HG02884 (cell line): ENCODE measurements around the gene CABCOCO1.

Experiments
- ATAC-seq: cut with Tn5 transposase; IDR thresholded peaks from one replicate; pipeline ENCODE4 v1.9.1; 2021; ENCODE audit warnings: mild to moderate bottlenecking, moderate library complexity; ENCODE audit not compliant: unreplicated experiment

Gene CABCOCO1

DNA sequence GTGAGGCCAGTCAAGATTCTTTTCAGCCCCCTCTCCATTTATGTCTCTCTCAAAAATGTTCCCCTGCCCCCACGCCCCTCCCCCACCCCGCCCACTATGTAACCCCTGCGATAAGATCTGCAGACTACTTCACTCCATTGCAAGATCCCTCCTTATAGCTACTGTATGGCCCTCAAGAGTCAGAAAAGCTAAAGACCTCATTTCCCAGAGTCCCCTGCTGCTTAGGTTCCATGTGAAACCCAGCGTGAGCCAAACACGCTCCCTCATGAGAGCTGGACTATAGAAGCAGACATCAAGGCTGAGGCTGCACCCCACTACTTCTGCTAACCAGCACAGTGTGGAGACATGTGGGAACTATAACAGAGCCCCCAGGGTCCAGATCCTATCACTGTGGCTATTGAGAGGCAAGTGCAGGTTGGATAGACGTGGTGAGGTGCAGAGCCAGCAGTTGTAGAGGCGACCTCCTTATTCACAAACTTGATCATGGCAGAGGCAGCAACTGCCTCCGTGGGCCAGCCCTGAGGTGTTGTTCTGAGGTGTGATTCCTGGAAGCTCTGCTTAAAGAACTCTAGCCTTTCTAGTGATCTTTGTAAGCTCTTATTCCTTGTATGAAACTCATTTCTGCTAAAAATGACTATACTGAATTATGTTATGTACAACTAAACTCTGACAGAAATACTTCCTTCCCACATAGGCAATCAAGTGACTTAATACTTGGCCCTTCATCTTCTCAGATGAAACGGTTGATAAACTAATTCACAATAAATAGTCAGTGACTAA, 121.8 kb downstream of the CABCOCO1 start:
- no peak for ATAC-seq

DNA sequence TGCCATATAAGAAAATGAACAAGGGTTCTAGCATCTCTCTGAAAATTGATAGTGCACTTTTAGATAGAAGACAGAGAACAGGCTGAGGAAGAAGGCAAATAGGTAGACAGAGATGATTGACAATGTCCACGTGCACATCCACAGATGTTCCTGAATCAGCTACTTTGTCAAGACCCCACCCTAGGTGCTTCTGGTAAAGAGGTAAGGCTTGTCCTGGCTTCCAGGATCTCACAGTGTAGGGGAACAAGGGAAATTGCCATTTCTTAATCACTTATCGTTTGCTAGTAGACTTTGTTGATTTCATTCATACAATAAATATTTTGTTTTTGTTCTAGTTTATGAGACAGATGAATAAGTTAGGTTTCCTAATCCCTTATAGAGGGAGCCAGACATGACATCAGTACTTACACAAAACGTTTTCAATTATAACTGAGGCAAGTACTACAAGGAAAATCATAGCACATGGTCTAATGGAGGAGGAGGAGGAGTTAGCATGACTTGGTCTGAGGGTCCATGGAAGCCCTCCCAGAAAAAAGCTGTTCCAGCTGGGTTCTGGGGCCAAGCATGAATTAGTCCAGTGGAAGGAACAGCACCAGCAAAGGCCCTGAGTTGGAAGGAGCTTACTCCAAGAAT, 122.9 kb downstream of the CABCOCO1 start:
- no peak for ATAC-seq

DNA sequence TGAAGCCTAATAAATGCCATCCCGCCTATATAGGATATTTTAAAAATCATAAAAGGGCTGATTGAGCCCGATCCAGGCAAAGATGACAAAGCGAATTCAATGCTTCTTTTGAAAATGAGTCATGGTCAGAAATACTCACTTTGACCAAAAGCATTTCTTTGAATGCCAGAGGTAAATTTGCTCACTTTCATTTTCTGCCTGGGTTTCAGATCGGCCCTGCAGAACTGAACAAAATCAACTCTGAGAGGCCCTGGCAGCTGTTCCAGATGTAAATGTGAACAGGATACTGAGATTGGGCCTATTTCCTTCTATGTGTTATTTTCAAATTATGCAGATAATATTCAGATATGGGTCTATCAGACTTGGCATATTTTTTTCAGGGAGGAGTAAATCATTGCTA, 124.0 kb downstream of the CABCOCO1 start:
- peak; percentile 99 for ATAC-seq

DNA sequence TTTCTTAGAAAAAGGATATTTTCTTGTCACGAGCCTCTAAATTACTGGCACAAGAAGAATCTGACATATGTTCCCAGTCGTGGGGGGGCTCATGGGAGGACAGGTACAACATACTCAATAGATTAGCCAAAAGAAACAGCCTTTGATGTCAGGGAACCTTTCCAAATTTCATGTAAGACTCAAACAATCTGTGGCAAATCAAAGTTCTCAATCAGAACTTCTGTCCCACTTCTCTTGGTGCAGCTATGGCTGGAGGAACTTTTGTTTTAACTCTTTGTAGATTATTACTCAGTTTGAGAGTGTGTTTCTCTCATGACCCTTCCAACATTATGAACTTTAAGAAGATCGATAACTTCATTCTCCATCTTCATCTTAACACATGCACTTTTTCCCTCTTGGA, 124.4 kb downstream of the CABCOCO1 start:
- no peak for ATAC-seq

DNA sequence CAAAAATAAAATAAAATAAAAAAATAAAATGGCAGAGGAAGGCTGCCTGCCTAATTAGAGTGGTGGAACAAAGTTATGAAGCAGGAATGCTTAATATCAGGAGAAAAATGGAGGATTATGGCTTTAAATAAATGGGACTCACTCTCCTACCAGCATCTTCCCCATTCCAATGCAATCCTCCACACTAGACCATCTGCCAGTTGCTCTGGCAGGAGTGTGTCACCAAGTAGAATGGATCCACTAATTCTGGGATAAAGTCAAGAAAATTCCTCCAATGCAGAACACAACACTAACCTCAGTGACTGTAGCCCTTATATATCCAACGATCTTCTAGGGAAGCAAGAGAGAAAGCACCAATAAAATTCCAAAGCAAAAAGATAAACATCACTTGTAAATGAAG, 126.3 kb downstream of the CABCOCO1 start:
- no peak for ATAC-seq

DNA sequence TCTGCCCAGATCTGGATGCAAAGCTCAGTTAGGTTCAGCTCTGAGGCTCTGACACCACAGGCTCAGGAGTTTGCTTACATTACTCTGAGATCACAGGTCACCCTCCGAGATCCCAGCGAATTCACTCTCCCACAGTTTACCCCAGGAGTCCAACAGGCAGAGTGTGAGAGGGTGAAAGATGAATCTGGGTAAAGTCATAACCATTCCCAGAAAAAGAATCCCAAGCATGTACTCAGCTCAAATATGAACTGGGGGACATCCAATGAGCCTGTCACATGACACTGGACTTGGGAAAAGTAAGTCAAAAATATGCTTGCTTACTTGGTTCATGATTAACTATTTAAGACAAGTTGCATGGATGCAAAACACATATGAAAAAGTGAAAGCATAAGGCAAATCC, 128.5 kb downstream of the CABCOCO1 start:
- no peak for ATAC-seq

DNA sequence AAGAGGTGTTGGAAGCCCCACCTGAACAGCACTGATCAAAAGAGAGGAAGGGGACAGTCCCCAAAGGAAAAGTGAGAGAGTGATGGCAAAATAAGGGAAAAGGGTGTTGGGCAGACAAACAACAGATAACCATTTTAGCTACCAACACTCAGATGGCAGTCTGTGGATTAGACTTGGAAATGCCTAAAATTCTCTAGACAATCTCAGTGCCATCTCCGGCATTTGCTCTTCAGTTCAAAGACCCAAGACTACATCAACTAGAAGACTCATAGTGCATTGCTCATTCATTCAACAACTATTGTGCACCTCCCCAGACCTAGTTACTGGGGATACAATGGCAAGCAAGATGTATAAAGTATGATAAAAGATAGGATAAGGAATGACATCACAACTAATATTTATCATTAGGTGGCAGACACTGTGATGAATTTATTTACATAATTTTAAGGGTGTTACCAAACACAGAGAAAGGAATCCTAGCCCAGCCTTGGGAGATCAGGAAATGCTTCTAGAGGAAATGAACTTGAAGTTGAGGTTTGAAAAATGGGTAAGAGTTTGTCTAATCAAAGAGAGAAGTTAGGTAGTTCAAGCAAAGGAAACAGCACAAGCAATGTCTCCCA, 129.5 kb downstream of the CABCOCO1 start:
- no peak for ATAC-seq

DNA sequence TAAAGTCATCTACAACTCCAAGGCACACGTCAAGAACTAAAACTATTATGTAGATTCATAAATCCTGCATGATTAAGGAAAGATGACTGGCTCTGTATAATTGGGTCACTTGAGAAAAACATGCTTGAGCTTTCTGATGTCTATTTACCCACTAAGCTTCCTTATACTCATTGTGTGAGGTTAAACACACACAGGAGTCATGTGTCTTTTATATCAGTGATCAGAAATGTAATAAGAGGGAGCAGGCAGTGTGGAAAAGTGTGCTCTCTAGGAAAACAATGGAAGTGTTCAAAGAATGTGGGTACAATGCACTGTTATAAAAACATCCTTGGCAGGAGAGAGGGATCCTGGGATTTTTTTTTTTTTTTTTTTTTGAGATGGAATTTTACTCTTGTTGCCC, 130.2 kb downstream of the CABCOCO1 start:
- no peak for ATAC-seq

DNA sequence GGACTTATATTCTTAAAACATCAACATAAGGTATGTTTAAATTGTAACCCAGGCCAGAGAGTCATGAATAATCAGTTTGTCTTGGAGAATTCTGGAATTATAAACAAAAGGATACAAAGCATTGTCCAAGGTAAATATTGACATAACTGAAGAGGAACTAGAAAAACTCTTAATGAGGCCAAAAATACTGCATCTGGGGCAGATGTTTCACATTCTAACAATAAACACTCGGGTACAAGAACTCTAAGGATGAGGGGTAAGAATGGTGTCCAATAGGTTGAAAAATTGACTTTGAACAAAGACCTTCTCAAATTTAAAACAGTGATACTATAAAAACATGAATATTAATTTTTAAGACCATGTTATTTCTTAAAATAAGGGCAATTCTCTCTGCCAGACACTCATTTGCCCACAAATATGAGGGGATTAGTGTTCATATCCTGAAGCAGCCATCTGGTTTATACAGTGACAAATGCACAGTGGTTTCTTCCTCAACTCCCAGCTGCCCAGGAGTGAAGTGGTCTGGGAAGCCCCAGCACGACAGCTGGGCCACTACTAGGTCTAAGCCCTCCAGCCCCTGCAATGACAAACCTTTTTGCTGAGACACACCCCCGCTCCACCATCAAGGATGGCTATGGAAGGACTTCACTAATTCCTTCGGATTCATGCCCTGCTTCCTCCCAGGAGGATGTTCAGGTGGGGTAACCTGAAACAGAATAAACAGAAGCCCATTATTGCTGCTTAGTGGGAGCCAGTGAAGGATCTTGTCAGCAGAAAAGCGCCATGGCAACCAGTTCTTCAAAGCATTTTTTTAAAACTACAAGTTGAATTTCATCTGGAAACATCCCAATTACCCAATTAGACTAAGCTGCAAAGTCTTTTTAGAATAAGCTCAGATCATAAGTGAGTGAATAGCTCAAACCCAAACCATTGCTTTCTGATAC, 131.3 kb downstream of the CABCOCO1 start:
- no peak for ATAC-seq

DNA sequence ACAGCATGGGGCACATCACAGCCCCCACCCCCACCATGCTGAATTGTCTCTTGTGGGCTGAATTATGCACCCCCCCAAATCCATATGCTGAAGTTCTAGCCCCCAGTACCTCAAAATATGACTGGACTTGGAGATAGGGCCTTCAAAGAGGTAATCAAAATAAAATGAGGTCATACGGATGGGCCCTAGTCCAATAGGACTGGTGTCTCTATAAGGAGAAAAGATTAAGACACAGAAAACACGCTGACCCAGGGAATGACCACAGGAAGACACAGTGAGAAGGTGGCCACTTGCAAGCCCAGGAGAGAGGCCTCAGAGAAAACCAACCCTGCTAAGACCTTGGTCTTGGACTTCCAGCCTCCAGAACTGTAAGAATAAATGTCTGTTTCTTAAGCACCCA, 132.4 kb downstream of the CABCOCO1 start:
- no peak for ATAC-seq

DNA sequence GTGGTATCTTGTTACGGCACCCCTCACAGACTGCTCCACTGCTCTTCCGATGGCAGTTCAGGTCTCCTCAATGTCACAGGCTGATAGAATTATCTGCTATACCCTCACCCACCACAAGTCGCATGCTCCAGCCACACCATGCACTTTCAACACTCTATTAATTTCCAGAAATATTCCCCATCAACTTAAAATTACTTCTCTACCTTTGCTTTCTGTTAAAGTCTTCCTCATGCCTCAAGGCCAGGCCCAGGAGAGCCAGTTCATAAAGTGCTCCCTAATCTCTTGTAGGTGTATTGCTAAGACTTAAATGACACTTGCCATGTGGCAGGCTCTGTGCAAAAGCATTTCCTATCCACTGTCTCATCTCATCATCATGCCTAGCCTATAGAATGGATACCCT, 132.8 kb downstream of the CABCOCO1 start:
- ATAC-seq = peak; percentile 61

DNA sequence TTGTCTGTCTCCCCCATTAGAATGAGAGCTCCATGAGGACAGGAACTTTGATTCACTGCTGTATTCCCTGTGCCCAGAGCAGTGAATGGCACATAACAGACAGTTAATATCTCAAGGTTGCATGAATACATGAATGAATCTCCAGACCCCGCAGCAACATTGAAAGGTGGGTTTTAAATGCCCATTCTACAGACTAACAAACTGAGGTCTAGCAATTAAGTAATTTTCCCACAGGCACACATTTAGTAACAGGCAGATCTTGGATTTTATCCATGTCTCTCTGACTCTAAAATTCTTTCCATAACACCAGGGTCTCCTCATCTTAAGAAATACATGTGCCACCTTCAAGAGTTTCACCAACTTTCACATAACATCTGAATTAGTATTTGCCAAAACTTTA, 134.1 kb downstream of the CABCOCO1 start:
- ATAC-seq = no peak

DNA sequence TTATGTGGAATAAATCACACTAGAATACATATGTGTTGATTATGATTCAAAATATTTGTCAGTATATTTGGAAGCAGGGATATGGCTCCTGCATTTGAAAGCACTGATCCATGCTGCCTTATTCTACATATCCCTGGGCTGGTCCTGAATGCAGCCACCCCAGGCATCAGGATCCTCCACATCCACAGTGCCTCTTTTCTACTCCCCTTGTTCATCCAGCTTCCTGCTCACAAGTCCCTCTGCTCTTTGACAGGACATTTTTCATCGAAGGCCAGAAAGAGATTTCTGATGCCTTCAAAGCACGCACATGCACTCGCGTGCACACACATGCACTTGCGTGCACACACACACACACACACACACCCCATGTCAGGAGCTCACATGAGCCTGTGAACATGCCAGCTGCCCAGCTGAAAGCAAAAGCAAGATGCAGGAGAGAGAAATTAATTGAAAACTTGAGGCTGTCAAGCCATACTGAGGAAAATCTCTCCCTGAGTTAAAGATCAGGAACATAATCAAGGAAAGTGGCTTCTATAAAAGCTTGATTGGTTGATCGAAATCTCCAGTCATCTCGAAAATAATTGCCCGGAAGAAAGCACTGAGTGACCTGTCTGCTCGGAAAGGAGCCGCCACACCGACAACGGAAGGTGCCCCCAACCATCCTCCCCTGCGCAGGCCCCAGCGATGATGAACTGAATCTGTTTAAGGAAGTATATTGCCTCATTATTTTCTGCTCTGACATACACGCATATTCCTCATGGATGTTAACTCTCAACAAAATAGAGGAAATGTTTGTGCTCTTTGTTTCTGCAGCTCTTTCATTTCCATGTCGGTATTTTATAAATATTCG, 134.8 kb downstream of the CABCOCO1 start:
- ATAC-seq = no peak

DNA sequence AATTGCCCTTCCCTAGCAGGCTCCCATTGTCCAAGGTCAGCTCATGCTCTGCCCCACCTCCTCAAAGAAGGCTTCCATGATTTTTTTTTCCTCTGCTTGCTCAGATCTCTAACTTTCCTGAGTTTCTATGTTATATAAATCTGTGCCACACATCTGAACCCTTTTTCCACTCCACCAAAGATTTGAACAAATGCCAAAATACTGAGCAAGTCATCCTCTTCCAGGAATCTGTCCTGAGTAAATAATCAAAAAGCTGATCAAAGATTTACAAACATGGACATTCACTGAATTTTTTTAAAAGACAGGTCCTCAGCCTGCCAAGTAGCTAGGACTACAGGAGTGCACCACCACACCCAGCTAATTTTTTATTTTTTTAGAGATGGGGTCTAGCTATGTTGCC, 136.0 kb downstream of the CABCOCO1 start:
- no peak for ATAC-seq

DNA sequence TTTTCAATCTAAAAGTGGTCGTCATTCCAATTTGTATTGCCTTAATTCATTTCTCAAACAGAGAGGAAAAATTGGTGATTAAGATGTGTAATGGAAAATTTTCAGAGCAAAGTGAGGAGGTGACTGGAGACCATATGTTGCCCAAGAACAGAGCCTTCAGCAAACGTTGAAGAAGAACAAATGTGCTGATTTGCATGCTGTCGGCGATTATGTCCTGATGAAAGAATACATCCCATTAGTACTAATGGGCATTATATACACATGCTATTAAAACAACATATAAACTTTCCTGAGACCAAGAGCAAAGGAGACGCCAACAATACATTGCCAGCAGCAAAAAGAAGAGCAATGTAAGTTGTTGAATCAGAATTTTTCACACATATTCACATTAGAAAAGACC, 138.8 kb downstream of the CABCOCO1 start:
- ATAC-seq = no peak

DNA sequence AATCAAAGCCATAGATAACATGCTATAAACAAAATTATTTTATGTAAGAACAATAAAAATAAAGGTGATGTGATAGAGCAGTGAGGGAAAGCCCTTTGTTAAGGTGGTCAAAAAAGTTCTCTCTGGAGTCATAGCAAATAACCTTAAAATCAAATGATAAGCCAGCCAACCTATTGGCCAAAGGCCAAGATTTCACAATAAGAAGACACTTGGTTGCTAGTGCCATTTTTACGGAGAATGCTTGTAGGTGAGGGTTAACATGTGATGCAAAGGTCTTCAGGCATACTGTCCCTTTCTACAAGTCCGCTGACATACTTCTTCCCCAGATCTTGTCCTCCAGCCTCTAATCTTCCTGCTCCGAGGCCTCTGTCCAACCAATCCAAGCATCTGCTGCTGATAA, 140.5 kb downstream of the CABCOCO1 start:
- no peak for ATAC-seq

DNA sequence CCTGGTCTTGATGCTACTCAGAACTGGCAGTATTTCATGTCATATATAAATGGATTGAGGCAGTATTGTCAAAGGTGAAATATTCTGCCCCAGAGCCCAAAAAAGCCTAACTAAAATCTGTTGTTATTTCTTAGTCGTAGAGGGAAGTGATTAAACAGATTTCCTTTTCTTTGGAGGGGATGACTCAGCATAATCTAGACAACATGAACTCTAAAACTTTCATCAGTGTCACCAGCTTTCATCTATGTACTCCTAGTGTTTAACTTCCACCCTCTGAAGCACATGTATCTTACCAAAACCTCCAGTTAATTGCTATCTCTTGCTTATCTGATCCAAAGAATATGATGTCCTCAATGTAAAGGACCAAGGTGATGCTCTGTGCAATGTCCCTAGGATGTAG, 141.7 kb downstream of the CABCOCO1 start:
- no peak for ATAC-seq

DNA sequence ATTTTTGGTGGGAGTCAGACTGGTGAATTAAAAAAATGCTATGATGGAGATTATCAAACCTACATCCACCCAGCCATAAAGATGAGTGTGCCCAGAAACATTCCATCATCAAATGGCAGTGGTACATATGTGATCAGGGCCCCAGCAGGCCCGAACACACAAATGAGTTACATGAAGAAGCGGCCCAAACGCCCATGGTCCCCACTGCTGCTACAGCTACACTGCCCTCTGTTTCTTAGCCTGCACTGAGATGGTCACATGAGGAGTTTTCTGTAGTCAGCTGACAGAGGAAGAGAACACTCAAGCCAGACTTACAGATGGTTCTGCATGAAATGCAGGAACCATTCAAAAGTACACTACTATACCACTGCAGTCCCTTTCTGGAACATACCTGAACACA, 142.4 kb downstream of the CABCOCO1 start:
- no peak for ATAC-seq

DNA sequence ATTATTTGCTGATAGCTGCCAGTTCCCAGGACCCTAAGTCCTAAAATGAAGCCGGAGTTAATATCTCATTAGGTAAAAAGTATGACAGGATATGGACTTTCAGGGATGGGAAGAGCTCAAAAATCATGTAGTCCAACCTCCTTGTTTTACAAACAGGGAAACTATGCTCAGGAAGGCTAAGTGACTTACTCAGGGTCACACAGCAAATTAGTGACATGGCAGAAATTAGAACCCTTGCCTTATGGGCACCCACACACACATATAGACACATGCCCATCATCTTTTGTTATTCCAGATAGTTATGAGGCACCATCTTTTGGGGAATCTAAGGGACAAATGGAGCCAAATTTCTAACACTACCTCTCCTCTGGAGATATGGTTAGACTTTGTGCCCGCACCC, 147.5 kb downstream of the CABCOCO1 start:
- no peak for ATAC-seq

DNA sequence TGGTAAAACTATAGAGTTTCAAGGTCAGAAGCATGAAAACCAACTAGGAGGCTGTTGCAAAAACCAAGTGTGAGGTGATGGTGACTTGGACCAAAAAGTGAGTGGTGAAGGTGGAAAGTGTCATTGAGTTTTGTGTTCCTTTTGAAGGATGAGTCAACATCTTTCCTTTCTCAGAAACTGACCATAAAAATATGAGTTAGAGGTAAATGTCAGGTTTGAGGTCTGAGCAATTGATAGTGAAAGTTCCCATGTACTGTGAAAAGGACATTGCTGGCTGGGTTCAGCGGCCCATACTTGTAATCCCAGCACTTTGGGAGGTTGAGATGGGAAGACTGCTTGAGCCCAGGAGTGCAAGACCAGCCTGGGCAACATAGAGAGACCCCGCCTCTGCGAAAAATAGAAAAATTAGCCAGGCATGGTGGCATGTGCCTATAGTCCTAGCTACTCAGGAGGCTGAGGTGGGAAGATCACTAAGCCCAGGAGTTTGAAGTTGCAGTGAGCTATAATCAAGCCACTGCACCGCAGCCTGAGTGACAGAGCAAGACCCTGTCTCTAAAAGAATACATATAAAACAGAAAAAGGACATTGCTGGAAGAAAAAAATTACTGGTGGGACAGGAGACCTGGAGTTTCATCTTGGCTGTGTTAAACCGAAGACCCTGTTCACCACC, 149.5 kb downstream of the CABCOCO1 start:
- ATAC-seq = peak; percentile 53
